Lung (tissue), 12 donors: ENCODE results near the gene CATSPER3. TPM values are rescaled to one million over a fixed set of nuclear protein-coding genes. Genes with fewer than 3 reads are reported as not detected.
A peak's percentile ranks its signal among the peaks of the same experiment; 100 is the strongest.

Experiments used
- ATAC-seq: fragments of 200-7000 bp; cut with Tn5 transposase; one replicate; pipeline ENCODE4 v1.9.1; 2020; ENCODE audit warnings: moderate number of reproducible peaks; ENCODE audit not compliant: insufficient read depth, low FRiP score
- DNase-seq, 3 donors: peaks; one replicate each; pipeline ENCODE4 v3.0.0-alpha.2; 2013 to 2017
- H3K27ac ChIP-seq, 2 donors: one replicate each; pipeline ENCODE4 v1.5.1; 2013; ENCODE audit warnings: mild to moderate bottlenecking in 2 of 2, moderate library complexity in 2 of 2, control low read depth in 1 of 2, inconsistent platforms in 1 of 2, low read depth in 1 of 2, low read length in 1 of 2
- H3K27me3 ChIP-seq, 3 donors: one replicate each; pipeline ENCODE4 v1.5.1; 2013; ENCODE audit warnings: low read length in 2 of 3; ENCODE audit not compliant: control insufficient read depth in 3 of 3, insufficient read depth in 3 of 3
- H3K36me3 ChIP-seq, 4 donors: one replicate each; pipeline ENCODE4 v1.5.1; 2013; ENCODE audit warnings: low read length in 4 of 4, mild to moderate bottlenecking in 1 of 4, moderate library complexity in 1 of 4; ENCODE audit not compliant: control insufficient read depth in 4 of 4, insufficient read depth in 4 of 4
- H3K4me1 ChIP-seq, 5 donors: one replicate each; pipeline ENCODE4 v1.5.1; 2013; ENCODE audit warnings: low read length in 5 of 5, mild to moderate bottlenecking in 2 of 5, moderate library complexity in 1 of 5; ENCODE audit not compliant: control insufficient read depth in 5 of 5, insufficient read depth in 5 of 5
- H3K4me3 ChIP-seq: one replicate; pipeline ENCODE4 v1.5.1; 2013; ENCODE audit warnings: mild to moderate bottlenecking, control low read depth, moderate library complexity
- H3K9ac ChIP-seq, 2 donors: one replicate each; pipeline ENCODE4 v1.5.1; 2013; ENCODE audit warnings: low read length in 2 of 2, control low read depth in 1 of 2; ENCODE audit not compliant: insufficient read depth in 1 of 2
- H3K9me3 ChIP-seq, 4 donors: one replicate each; pipeline ENCODE4 v1.5.1; 2013; ENCODE audit warnings: low read length in 3 of 4, mild to moderate bottlenecking in 1 of 4, moderate library complexity in 1 of 4; ENCODE audit not compliant: control insufficient read depth in 4 of 4, insufficient read depth in 3 of 4
- WGBS, 2 donors: extraction: QIAGEN DNeasy Blood & Tissue Kit; methylation state at CpG; one replicate each; pipeline ENCODE4 v1.1.7; 2013; 5-methylcytosine and 5-hydroxymethylcytosine counted together
- polyA plus RNA-seq, 2 donors: library from polyadenylated mRNA; stranded (reverse); fragments of 200-250 nt; gene quantifications; one replicate each; pipeline ENCODE4 v1.2.1, GENCODE V29; 2013
- total RNA-seq, 2 donors: library from RNA; depleted of rRNA in 1 of 2; stranded (reverse); fragments of >200 nt in 1 of 2; gene quantifications; one replicate each; pipeline ENCODE4 v1.2.1, GENCODE V29; 2014 to 2021
- TF ChIP-seq, protein P1 (sequence below): IDR thresholded peaks from 2 replicates; pipeline ENCODE4 v1.5.1; 2012; ENCODE audit warnings: mild to moderate bottlenecking; ENCODE audit errors: control extremely low read depth, extremely low read depth
- donor health status: control.
- donor health status: control.
- donor health status: Bipolar disorder and iron deficiency.
- donor health status: healthy.
- donor health status: DM: yes; HTN: yes; CAD: no.

The CATSPER3 gene
- total and polyA plus RNA-seq, 4 donors: 0.38 to 0.61 (median 0.49) TPM

DNA sequence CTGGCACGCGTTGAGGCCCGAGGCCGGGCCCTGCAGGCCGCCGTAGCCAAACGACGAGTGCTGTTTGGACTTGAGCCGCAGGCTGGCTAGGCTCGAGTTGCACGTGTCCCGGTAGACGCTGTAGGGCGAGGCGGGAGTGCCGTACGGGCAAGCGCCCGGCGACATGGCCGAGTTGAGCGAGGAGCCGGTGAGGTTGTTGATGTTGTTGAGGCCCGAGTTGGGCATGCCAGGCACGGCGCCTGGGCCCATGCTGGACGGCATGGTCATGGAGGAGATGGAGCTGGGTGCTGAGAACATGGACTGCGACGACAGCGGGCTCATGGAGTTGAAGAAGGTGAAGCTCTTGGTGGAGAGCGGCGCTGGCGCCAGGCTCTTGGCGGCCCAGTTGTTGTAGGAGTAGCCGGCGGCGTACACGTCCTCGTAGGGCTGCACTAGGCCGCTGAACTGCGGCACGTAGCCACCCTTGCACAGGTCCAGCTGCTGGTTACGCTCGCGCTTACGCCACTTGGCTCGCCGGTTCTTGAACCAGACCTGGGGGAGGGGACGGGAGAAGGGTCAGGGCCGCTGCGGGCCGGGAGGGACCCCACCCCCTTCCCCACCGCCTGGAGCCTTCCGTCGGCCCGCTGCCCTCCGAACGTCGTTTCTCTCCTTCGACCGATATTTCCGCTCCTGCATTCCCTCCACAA, 61.2 kb downstream of the CATSPER3 start:
- no peaks in the 10 kb centered on the region for H3K36me3 ChIP-seq
- WGBS, 2 donors: 12 to 18% methylated on average over 58 to 62 of the region's 62 CpGs
- H3K27ac ChIP-seq: no peak overlapping the region
- peaks cover 13 to 77% (median 75%) of the 10 kb centered on the region in 3 donors for H3K27me3 ChIP-seq
- H3K9me3 ChIP-seq: peaks cover 0 to 9% (median 0%) of the 10 kb centered on the region in 4 donors
- H3K4me1 ChIP-seq: peaks cover 0 to 23% (median 11%) of the 10 kb centered on the region in 5 donors
- ATAC-seq (no peak), DNase-seq (peak; percentile 26 to 51 (median 28))
- TF ChIP-seq, protein P1, sequence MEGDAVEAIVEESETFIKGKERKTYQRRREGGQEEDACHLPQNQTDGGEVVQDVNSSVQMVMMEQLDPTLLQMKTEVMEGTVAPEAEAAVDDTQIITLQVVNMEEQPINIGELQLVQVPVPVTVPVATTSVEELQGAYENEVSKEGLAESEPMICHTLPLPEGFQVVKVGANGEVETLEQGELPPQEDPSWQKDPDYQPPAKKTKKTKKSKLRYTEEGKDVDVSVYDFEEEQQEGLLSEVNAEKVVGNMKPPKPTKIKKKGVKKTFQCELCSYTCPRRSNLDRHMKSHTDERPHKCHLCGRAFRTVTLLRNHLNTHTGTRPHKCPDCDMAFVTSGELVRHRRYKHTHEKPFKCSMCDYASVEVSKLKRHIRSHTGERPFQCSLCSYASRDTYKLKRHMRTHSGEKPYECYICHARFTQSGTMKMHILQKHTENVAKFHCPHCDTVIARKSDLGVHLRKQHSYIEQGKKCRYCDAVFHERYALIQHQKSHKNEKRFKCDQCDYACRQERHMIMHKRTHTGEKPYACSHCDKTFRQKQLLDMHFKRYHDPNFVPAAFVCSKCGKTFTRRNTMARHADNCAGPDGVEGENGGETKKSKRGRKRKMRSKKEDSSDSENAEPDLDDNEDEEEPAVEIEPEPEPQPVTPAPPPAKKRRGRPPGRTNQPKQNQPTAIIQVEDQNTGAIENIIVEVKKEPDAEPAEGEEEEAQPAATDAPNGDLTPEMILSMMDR: no peak
- no peak overlapping the region for H3K4me3 ChIP-seq
- H3K9ac ChIP-seq: no peak overlapping the region

DNA sequence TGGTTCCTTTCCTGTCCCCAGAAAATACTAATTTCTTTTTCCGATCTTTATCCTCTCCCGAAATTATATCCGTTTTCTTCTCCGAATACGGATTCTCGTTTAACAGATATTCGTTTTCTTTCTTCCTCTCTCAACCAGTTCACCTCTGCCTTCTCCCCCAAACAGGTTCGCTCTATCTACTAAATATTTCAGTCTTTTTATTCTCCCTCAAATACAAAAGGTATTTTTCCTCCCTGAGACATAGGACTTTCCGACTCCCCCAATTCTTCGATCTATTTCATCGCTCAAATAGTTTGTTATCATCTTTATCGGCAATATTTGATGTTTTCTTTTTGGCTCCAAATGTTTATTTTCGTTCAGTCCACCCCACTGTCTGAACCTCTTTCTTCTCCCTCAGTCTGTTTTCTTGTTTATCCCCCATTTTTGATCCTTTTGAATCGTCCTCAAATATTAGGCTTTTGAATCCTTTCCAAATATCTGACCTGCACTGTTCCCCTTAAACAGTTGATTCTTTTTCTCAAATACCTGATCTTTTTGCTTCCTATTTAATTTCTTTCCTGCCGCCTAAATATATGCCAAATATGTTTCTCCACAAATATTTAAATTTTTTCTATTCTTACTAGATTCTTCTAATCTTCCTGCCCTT, 61.9 kb downstream of the CATSPER3 start:
- peak in 2 of 3 donors; percentile 19 to 49 for DNase-seq
- H3K4me3 ChIP-seq: no peak overlapping the region
- no peaks in the 10 kb centered on the region for H3K36me3 ChIP-seq
- H3K9me3 ChIP-seq: peaks cover 0 to 9% (median 0%) of the 10 kb centered on the region in 4 donors
- TF ChIP-seq, protein P1: no peak
- H3K4me1 ChIP-seq: peaks cover 0 to 23% (median 11%) of the 10 kb centered on the region in 5 donors
- ATAC-seq: no peak
- peaks cover 13 to 79% (median 76%) of the 10 kb centered on the region in 3 donors for H3K27me3 ChIP-seq
- no peak overlapping the region for H3K27ac ChIP-seq
- H3K9ac ChIP-seq: no peak overlapping the region
- 12 to 15% methylated on average over 15 of the region's 15 CpGs for WGBS, 2 donors

- H3K9ac ChIP-seq: no peak overlapping the region
- H3K36me3 ChIP-seq: no peaks in the 10 kb centered on the region
- H3K4me1 ChIP-seq: peaks cover 0 to 27% (median 11%) of the 10 kb centered on the region in 5 donors
- no peak overlapping the region for H3K4me3 ChIP-seq
- ATAC-seq (no peak), DNase-seq (peak in 1 of 3 donors; percentile 20)
- WGBS, 2 donors: 9 to 15% methylated on average over 13 of the region's 13 CpGs
- H3K27me3 ChIP-seq: peaks cover 13 to 85% (median 79%) of the 10 kb centered on the region in 3 donors
- H3K9me3 ChIP-seq: peaks cover 0 to 9% (median 0%) of the 10 kb centered on the region in 4 donors
- TF ChIP-seq, protein P1: no peak
- H3K27ac ChIP-seq: no peak overlapping the region
Measured at GRCh38 chr5:135030123-135030955, 62.6 kb downstream of the CATSPER3 start.
